HL-60/S4 (cell line): Measurements from ENCODE around the gene CMA1.
"Not testable (repeated sequence)": the region's sequence is repeated elsewhere in the genome, so short reads cannot be mapped to it uniquely, and the experiment has no call there.

ENCODE experiments used
- in situ Hi-C: fragments of 300-500 bp; cut with MboI; formaldehyde crosslinking; loops from 2 replicates; pipeline ENCODE4 v1.14.3; 2022; ENCODE audit warnings: low sequenced_read_pairs

The CMA1 gene, protein sequence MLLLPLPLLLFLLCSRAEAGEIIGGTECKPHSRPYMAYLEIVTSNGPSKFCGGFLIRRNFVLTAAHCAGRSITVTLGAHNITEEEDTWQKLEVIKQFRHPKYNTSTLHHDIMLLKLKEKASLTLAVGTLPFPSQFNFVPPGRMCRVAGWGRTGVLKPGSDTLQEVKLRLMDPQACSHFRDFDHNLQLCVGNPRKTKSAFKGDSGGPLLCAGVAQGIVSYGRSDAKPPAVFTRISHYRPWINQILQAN

DNA sequence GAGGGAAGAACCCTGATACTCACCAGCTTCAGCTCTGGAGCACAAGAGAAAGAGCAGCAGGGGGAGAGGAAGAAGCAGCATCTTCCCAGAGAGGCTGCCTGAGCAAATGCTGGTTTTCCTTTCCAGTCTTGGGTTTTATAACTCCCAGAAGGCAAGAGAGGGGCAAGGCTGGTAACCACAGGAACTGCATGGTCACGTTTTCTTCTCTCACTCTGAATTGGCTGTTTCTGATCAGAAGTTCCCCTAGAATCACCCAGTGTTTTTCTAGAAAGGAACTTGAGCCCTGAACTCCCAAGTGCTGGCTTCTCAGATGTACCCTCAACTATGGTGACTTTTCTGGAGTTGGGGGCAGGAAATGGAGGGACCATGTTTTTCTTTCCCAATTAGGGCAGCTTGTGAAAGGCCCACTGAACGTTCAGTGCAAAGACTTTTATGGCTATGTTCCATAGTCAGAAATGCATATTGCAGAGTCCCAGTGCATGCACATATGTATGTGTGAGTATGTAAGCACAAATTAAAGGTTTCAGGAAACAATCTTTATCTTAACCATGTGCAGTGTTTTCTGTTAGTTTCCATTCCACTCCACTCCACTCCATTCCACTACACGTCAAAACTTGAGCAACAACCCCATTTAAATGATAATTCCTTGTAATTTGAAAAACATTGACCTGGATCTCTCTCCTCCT lies at the start of gene CMA1:
Gene CMA1, minus strand, starts transcription at position 111 of the 686 bp plus-strand sequence. Its CDS starts 30 bp downstream, at position 81.
- in situ Hi-C loops, result no loop called here

DNA sequence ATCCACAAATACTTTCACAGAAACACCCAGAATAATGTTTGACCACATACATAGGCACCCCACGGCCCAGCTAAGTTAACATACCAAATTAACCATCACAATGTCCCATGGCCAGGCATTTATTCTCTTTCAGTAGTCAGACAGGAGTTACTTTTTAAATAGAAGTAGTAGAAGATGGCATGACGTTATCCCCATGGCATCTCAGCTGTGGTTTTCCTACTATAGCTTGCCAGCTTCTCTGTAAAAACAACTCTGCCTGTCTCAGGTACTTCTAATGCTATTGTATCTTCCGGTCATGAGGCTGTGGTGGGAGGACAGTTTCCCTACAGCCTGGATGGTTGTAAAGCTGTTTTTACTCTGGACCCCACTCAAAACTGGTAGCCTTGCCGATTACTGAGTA lies 48.7 kb upstream of the CMA1 start:
- in situ Hi-C loops, result no loop called here

DNA sequence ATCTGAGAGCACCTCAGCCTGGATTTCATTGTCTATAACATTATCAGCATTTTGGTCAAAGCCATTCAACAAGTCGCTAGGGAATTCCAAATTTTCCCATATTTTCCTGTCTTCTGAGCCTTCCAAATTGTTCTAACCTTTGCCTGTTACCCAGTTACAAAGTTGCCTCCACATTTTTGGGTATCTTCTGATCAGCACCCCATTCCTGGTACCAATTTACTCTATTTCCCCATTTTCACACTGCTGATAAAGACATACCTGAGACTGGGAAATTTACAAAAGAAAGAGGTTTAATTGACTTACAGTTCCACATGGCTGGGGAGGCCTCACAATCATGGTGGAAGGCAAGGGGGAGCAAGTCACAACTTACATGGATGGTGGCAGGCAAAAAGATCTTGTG lies 41.0 kb upstream of the CMA1 start:
- in situ Hi-C loops, result not testable (repeated sequence)

DNA sequence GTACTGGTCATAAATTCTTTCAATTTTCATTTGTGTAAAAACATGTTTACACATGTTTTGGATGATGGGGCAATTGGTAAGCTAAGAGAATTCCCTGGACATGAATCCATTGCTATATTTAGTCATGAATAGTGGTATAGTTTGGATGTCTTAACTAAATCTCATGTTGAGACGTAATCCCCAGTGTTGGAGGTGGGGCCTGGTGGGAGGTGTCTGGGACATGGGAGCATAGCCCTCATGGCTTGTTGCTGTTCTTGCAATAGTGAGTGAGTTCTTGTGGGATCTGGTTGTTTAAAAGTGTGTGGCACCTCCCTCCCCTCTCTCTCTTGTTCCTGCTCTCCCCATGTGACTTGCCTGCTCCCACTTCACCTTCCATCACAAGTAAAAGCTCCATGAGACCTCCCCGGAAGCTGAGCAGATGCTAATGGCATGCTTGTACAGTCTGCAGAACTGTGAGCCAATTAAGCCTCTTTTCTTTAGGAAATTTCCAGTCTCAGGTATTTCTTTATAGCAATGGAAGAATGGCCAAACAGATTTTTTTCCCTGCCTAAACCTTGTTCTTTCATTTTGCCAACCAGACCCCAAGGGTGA lies 34.4 kb upstream of the CMA1 start:
- in situ Hi-C loops, result no loop called here

DNA sequence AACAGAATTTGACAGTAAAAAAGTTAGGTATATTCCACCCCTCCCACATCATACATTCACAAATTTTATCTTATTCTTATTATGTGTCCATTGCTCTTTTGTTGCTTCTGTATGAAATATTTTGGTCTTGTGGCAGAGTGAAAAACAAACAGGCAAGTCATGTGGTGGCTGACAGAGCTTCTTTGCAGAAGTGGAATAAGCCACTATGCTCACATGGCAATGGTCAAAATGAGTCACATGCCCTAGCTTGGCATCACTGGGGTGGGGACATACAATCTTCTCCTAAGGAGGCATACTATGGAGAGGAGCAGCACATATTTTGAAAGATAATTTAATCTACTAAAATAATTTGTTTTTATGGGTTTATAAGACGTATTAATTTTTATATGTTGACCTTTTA lies 27.7 kb upstream of the CMA1 start:
- in situ Hi-C loops, result no loop called here

DNA sequence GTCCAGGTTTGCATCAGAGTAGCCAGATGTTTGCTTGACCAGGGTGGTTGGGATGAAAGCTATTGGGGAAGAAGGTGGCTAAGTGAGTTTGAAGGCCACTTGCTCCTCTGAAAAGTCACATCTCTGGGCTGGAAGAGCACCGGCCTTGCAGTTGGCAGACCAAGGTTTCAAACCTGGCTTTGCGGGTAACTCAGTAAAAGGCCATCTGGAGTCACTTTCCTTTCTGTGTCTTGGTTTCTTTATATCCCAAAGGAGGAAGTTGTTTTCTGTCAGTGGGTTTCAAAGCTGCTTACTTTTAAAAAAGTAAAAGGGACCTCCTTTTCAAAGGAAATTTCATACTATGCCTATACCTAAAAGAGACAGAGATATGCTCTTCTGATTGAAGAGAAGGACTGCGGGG lies 26.2 kb upstream of the CMA1 start:
- in situ Hi-C loops, result no loop called here

DNA sequence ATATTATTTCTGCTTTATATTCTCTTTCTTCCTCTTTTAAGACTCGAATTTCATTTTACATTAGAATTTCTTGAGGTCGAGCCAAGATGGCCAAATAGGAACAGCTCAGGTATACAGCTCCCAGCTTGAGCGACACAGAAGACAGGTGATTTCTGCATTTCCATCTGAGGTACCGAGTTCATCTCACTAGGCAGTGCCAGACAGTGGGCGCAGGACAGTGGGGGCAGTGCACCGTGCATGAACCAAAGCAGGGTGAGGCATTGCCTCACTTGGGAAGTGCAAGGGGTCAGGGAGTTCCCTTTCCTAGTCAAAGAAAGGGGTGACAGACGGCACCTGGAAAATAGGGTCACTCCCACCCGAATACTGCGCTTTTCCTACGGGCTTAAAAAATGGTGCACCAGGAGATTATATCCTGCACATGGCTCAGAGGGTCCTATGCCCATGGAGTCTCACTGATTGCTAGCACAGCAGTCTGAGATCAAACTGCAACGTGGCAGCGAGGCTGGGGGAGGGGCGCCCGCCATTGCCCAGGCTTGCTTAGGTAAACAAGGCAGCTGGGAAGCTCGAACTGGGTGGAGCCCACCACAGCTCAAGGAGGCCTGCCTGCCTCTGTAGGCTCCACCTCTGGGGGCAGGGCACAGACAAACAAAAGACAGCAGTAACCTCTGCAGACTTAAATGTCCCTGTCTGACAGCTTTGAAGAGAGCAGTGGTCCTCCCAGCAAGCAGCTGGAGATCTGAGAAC lies 18.0 kb upstream of the CMA1 start:
- in situ Hi-C loops, result not testable (repeated sequence)

DNA sequence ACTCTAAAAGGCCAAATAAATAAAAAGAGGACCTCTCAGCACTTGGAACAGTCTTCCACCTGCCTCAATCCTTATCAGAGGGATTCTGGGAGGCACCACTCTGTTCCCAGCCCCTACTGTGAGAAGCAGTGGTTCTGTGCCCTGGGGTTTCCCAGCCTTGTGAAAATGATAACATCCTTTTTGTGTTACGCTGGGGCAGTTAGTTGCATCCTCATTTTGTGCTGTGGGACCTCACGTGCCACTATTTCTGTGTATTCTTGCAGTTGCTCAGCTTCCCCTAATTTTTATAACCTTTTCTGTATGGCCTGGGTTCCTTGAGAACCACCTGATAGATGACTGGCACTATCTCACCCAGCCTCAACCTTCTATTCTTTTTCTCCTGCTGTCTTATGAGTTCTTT lies 10.8 kb upstream of the CMA1 start:
- in situ Hi-C loops, result no loop called here

DNA sequence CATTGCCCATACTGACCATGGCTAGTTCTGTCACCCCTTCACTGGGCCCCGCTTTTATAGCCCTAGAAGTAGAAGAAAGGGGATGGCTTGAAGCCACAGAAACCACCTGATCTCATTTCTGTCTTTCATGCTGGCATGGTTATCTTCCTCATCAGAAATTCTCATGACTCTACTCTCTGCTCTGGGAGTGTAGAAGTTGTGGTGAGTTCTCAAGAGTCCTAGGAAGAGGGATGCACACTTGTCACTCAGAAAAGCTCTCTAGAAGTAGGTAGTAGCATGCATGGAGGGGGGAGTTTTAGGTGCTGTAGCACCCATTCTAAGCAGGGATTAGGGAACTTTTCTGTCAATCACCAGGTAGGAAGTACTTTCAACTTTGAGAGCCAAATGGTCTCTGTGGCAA lies 6.1 kb upstream of the CMA1 start:
- in situ Hi-C loops, result no loop called here

DNA sequence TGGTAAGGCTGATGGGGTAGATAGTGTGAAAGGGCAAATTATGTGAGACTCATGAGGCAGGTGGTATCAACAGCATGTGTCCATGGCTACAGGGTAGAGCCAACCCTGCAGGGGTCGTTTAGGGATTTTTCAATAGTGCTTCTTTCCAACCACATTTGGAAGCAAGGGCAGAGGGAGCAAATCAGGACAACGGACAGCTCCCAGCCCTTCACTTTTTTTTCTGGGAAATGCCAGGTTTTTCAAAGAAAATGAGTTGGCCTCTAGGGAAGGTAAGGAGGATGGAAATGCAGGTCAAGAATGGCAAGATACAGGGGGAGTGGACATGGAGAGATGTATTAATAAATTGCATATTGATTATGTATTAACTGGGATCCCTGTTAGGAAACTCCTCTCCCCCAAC lies 4.9 kb upstream of the CMA1 start:
- in situ Hi-C loops, result no loop called here

DNA sequence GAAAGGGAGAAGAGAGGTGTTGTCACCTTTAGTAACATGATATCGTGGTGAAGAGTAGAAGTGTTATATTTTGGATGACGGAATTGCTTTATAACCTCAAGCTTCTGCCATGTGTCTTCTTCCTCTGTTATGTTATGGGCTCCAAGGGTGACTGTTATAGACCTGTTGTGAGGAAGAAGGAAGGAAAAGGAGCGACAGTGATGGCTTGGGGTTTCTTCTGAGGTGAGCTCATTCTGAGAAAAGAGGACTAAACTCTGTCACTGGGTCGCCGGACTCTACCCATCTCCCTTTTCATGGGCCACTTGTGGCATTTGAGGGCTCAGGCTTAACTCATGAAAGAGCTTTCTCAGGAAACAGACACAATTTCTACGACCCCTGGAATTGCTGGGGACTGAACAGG lies 1.6 kb downstream of the CMA1 start:
- in situ Hi-C loops, result no loop called here

DNA sequence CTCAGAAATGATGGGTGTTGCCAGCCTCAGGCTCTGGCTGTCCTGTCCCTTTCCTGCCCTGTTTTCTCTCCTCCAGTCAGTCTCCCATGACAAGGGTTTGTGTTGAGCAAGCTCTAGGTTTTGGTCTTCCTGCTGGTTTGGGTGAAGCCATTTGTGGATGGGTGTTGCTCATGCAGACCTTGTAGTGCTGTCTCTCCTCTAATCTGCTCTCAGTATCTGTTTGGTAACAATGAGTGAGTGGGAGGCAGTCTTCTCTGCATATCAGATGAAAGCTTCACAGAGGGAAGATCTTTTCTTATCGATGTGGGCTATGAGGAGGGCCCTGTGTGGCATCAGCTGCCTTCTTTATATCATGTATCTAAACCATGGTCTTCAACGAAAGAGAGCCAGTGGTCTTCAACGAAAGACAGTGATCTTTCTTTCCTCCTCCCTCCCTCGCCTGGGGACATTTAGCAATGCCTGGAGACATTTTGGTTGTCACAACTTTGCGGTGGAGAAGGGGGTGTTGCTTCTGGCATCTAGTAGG lies 3.6 kb downstream of the CMA1 start:
- in situ Hi-C loops, result no loop called here

DNA sequence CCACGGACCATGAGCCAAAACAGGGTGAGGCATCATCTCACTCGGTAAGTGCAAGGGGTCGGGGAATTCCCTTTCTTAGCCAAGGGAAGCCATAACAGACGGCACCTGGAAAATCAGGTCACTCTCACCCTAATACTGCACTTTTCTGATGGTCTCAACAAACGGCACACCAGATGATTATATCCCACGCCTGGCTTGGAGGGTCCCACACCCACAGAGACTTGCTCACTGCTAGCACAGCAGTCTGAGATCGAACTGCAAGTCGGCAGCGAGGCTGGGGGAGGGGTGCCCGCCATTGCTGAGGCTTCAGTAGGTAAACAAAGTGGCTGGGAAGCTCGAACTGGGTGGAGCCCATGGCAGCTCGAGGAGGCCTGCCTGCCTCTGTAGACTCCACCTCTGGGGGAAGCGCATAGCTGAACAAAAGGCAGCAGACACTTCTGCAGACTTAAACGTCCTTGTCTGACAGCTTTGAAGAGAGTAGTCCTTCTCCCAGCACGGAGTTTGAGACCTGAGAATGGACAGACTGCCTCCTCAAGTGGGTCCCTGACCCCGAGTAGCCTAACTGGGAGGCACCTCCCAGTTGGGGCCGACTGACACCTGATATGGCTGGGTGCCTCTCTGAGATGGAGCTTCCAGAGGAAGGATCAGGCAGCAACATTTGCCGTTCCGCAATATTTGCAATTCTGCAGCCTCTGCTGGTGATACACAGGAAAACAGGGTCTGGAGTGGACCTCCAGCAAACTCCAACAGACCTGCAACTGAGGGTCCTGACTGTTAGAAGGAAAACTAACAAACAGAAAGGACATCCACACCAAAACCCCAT lies 16.3 kb downstream of the CMA1 start:
- in situ Hi-C loops, result not testable (repeated sequence)

DNA sequence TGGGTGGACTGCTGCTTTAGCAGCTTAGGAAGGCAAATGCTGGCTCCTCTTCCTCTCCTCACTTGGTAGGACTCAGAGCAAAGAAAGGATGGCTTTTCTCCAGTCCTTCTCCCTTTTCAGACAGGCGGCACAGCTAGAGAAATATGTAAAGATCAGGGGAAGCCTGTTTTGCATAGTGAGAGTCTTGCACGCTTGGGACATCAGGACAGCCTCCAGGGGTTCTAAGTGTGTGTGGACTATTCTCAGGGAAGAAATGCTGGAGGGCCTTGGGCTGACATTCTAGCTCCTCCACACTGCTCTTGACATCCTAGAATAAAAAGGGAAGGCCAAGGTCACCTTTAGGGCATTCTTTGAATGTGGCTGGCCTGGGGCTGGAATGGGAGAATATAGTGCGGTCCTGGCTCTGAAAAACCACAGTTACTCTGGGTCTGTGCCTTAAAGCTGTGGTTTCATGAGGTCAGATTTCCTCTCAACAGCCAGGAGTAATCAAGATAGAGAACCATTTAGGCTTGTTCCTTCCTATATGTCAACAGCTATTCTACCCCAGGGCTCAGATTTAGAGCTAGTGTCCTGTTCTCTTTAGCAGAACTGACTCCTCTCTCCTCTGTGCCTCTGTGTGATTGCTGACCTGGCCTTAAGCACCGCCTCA lies 24.3 kb downstream of the CMA1 start:
- in situ Hi-C loops, result no loop called here

DNA sequence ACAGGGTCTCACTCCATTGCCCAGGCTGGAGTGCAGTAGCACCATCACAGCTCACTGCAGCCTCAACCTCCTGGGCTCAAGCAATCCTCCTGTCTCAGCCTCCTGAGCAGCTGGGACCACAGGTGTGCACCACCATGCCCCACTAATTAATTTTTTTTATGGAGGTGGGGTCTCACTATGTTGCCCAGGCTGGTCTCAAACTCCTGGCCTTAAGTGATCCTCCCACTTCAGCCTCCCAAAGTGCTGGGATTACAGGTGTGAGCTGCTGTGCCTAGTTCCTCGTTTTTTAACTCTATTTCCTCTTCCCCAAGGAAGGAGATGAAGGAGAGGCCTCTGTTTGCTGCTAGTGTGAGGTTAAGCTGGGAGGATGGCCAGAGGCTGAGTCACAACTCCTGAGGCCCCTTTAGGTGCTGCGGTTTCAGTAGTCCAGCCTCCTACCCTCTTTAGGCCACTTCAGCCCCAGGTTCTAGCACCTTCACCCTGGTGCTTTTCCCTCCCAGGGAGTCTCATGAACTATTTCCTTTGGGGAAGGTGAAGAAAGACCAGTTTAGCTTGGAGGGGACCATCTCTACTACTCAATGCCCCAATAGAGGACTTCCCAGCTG lies 25.3 kb downstream of the CMA1 start:
- in situ Hi-C loops, result not testable (repeated sequence)

DNA sequence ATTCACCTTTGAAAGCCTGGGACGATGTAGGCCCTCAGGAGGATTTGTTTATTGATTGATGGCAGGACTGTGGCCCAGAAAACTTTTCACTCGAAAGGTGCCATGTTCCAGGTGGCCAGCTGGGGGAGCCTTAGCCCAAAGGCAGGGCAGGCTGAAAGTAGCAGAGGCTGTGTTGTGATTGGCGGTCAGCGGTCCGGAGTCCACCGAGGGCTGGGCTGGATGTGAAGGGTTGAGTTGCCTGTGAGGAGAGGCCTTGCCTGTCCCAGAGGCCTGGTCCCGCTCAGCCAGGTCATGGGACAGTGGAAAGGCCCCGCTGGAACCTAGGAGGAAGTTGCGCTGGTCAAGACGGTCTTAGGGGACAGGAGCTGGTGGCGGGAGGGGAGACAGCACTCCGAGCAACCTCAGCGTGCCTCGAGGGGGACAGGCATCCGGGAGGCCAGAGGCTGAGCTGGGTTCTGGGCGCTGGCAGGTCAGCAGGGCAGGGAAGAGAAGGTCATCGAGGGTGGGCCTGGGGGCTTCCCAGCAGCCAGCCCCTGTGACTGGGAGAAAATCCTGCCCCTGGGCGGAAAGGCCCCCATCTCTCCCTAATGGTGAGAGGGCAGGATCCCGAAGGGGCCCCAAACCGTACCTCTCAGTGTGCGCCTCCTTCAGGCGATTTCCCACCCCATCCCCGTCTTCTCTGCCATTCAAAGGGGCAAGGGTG lies 26.3 kb downstream of the CMA1 start:
- in situ Hi-C loops, result no loop called here

DNA sequence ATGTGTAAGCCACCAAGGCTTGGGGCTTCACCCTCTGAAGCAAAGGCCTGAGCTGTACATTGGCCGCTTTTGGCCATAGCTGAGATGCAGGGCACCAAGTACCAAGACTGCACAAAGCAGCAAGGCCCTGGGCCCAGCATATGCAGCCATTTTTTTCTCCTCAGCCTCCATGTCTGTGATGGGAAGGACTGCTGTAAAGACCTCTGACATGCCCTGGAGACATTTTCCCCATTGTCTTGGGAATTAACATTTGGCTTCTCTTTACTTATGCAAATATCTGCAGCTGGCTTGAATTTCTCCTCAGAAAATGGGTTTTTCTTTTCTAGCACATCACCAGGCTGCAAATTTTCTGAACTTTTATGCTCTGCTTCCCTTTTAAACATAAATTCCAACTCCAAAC lies 28.1 kb downstream of the CMA1 start:
- in situ Hi-C loops, result not testable (repeated sequence)

DNA sequence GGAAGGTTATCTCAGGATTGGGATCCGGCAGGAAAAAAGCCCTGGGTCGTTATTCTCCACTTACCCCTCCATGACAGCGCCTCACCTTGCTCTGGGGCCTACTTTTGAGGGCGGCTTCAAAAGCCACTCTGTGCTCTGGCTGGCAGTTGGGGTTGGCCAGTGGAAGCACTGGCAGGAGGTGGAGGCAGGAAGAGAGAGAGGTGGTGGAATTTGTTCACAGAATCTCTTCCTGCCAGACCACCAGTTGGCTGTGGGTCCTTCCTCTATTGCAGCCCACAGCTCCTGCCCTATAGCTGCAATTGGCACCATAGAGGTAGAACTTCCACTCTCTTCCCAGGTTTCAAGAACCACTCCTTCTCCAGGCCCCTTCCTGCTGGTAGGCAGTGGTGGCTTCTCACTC lies 32.8 kb downstream of the CMA1 start:
- in situ Hi-C loops, result no loop called here

DNA sequence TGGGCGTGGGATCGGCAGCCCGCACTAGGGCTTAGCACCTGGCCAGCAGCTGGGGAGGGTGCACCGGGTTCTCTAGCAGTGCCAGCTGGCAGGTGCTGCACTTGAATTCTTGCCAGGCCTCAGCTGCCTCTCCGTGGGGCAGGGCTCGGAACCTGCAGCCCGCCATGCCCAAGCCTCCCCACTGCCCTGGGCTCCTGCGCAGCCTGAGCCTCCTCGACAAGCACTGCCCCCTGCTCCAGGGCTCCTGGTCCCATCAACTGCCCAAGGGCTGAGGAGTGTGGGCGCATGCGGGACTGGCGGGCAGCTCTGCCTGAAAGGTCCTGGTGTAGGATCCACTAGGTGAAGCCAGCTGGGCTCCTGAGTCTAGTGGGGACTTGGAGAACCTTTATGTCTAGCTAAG lies 34.9 kb downstream of the CMA1 start:
- in situ Hi-C loops, result no loop called here
